Adrenal gland (tissue), 12 donors: ENCODE results near the gene SDSL. TPM values are rescaled to one million over a fixed set of nuclear protein-coding genes. Genes with fewer than 3 reads are reported as not detected.

Experiments used
- DNase-seq, 7 donors: peaks; one replicate each; pipeline ENCODE4 v3.0.0-alpha.2; 2019 to 2020
- H3K27ac ChIP-seq, 5 donors: fragments of 200-600 bp; sonication (generic) in 4 of 5; 1 replicate in 3 of 5; 2 replicates in 2 of 5; pipeline versions ENCODE4 v1.5.1 to v1.8.0; 2016 to 2020; ENCODE audit warnings: mild to moderate bottlenecking in 1 of 5
- H3K27me3 ChIP-seq: fragments of 200-600 bp; 2 replicates; pipeline ENCODE4 v1.8.0; 2021
- H3K36me3 ChIP-seq, 2 donors: fragments of 200-600 bp; replicated peaks in 1 of 2; 1 replicate in 1 of 2; 2 replicates in 1 of 2; pipeline versions ENCODE4 v1.5.1 to v1.8.0; 2018 to 2022
- H3K4me1 ChIP-seq, 2 donors: fragments of 200-600 bp; replicated peaks in 1 of 2; 1 replicate in 1 of 2; 2 replicates in 1 of 2; pipeline versions ENCODE4 v1.5.1 to v1.8.0; 2018 to 2021
- H3K4me3 ChIP-seq, 4 donors: fragments of 200-600 bp; sonication (generic) in 3 of 4; one replicate each; pipeline ENCODE4 v1.5.1; 2016 to 2018
- H3K9me3 ChIP-seq, 3 donors: fragments of 200-600 bp; sonication (generic) in 1 of 3; replicated peaks in 1 of 3; 1 replicate in 2 of 3; 2 replicates in 1 of 3; pipeline versions ENCODE4 v1.5.1 to v1.8.0; 2016 to 2021
- CTCF ChIP-seq, 6 experiments: fragments of 450-650 bp in 4 of 6; fragments of 200-600 bp in 2 of 6; sonication (generic) in 1 of 6; IDR thresholded peaks; 1 replicate in 5 of 6; 2 replicates in 1 of 6; pipeline versions ENCODE4 v1.5.1 to v1.8.0; 2016 to 2021; ENCODE audit warnings: antibody characterized with exemption in 6 of 6, mild to moderate bottlenecking in 2 of 6, moderate library complexity in 1 of 6
- POLR2A ChIP-seq, 2 donors: fragments of 450-650 bp; IDR thresholded peaks; one replicate each; pipeline ENCODE4 v1.6.1; 2017; ENCODE audit warnings: antibody characterized with exemption in 2 of 2, mild to moderate bottlenecking in 2 of 2, moderate library complexity in 1 of 2
- WGBS, 4 donors: extraction: QIAGEN DNeasy Blood & Tissue Kit in 2 of 4; methylation state at CpG; one replicate each; pipeline versions ENCODE4 v1.1.5 to v1.1.7; 2013 to 2017; 5-methylcytosine and 5-hydroxymethylcytosine counted together
- intact Hi-C, 2 donors: fragments of 100-400 bp; cut with DNase I; formaldehyde crosslinking; loops; one replicate each; pipeline versions ENCODE4 v1.14.1 to v1.15.0; 2022 to 2023
- polyA plus RNA-seq, 3 donors: library from polyadenylated mRNA; stranded (reverse); fragments of 200-250 nt in 2 of 3; fragments of 350-450 nt in 1 of 3; fragmentation: Illumina TruSeq in 1 of 3; extraction: RNeasy Lipid Tissue Mini Kit (QIAGEN cat#74804) in 1 of 3; gene quantifications; one replicate each; pipeline ENCODE4 v1.2.3, GENCODE V29; 2013 to 2014
- total RNA-seq, 9 donors: library from RNA; depleted of rRNA in 4 of 9; stranded (reverse); fragments of >200 nt in 4 of 9; fragments of 120-200 nt in 1 of 9; fragmentation: NEBNext Ultra II Directional in 1 of 9; extraction: Animal tissue kit (Norgen Biotek cat#: 25700) in 1 of 9; gene quantifications; one replicate each; pipeline versions ENCODE4 v1.1.0 to v1.2.4, GENCODE V29; 2013 to 2023
- donor health status: healthy with polysubstance abuse.
- donor health status: Bipolar disorder and iron deficiency.
- donor health status: DM: yes; HTN: yes; CAD: no.
- donor health status: DM: no; HTN: no; CAD: no.
- donor health status: DM: no; HTN: no; CAD: no.
- donor health status: DM: yes; HTN: yes; CAD: no.

SDSL gene
- total and polyA plus RNA-seq, 12 donors, result 11.6 to 111 (median 24.9) TPM

GRCh38 chr12:113467502-113468364 lies 45.6 kb downstream of the SDSL start:
- Histone ChIP-seq H3K4me1 (peaks cover 21 to 36% of the 10 kb centered on the region in 2 donors), H3K27me3 (peaks cover 99% of the 10 kb centered on the region), H3K4me3 (peak overlapping the region in 1 of 4 donors; percentile 42), H3K27ac (no peak overlapping the region), H3K36me3 (no peaks in the 10 kb centered on the region), H3K9me3 (no peaks in the 10 kb centered on the region)
- TF ChIP-seq POLR2A (IDR thresholded peaks at IDR 0.05), result no peak
- no peak for TF ChIP-seq CTCF (IDR thresholded peaks at IDR 0.05)
- DNase-seq, result no peak
- intact Hi-C loops, result no loop called here
- WGBS, 4 donors, result 0 to 2% (median 1%) methylated on average over 23 to 78 of the region's 78 CpGs

- peaks cover 98% of the 10 kb centered on the region for H3K27me3 ChIP-seq
- peaks cover 13 to 27% of the 10 kb centered on the region in 2 donors for H3K4me1 ChIP-seq
- no peaks in the 10 kb centered on the region for H3K9me3 ChIP-seq
- WGBS, 4 donors, result 2 to 4% (median 2%) methylated on average over 5 to 38 of the region's 38 CpGs
- intact Hi-C loops, result no loop called here
- H3K36me3 ChIP-seq, result no peaks in the 10 kb centered on the region
- no peak for DNase-seq
- H3K27ac ChIP-seq, result no peak overlapping the region
- TF ChIP-seq POLR2A (IDR thresholded peaks at IDR 0.05) (no peak), CTCF (IDR thresholded peaks at IDR 0.05) (no peak)
- H3K4me3 ChIP-seq, result no peak overlapping the region
These were observed 46.4 kb downstream of the SDSL start for GRCh38 chr12:113468365-113469223.

- intact Hi-C loops, result no loop called here
- DNase-seq, result no peak
- Histone ChIP-seq H3K27me3 (peaks cover 98% of the 10 kb centered on the region), H3K27ac (no peak overlapping the region), H3K4me1 (peaks cover 8 to 20% of the 10 kb centered on the region in 2 donors), H3K36me3 (no peaks in the 10 kb centered on the region), H3K9me3 (no peaks in the 10 kb centered on the region), H3K4me3 (no peak overlapping the region)
- TF ChIP-seq CTCF (IDR thresholded peaks at IDR 0.05), result no peak
- TF ChIP-seq POLR2A (IDR thresholded peaks at IDR 0.05), result no peak
- WGBS, 4 donors, result 0 to 8% (median 5%) methylated on average over 1 to 17 of the region's 17 CpGs
These were observed 47.2 kb downstream of the SDSL start for GRCh38 chr12:113469224-113469948.
